ENCODE results near the gene PIH1D1.
A peak's percentile ranks its signal among the peaks of the same experiment; 100 is the strongest.

The PIH1D1 gene

DNA sequence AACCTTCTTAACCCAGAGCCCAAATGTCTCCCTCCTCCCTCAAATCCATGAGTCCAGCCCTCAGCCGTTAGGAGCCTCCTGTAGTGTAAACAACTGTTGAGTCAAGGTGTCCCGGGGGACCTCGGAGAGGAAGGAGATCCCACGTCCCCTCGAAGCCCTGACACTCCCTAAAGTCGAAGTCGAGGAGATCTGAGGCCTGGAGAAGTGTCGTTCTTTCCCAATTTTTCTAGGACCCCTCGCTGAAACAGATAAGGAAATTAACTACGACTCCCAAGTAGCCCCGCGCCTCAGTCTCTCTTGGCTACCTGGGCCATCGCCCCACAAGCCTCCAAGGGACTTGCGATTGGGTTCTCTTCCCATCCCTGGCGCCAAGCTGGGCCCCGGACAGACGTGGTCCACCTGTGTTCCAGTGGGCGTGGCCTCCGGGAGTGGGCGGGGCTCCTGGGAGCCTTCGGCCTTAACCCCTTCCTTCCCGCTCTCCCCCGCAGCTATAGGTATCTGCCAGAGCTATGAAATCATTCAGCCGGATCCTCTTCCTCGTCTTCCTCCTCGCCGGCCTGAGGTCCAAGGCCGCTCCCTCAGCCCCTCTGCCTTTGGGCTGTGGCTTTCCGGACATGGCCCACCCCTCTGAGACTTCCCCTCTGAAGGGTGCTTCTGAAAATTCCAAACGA is 25.6 kb downstream of the PIH1D1 start:
- H2BK5ac ChIP-seq (ENCODE audit: low read depth, low read length, poor library complexity, severe bottlenecking): no peak overlapping the region
- H3K4me1 ChIP-seq (ENCODE audit: control insufficient read depth, insufficient read depth, low read depth, low read length): peaks cover 22% of the 10 kb centered on the region
- no peak overlapping the region for H3K4ac ChIP-seq (ENCODE audit: low read depth in 1 of 2, low read length in 2 of 2)
- no peak overlapping the region for H3K27ac ChIP-seq (ENCODE audit: low read length, poor library complexity, severe bottlenecking)
- H4K91ac ChIP-seq (ENCODE audit: low read length): no peak overlapping the region
- peaks cover 95 to 100% of the 10 kb centered on the region in 2 experiments for H3K27me3 ChIP-seq (ENCODE audit: control insufficient read depth in 1 of 2, insufficient read depth in 1 of 2, low read length in 2 of 2)
- no peak overlapping the region for H3K23ac ChIP-seq (ENCODE audit: low read length in 2 of 2)
- DNase-seq: no peak
- no peak overlapping the region for H2BK12ac ChIP-seq (ENCODE audit: low read length in 2 of 2)
- H3K36me3 ChIP-seq (ENCODE audit: control insufficient read depth in 1 of 2, insufficient read depth in 2 of 2, low read depth in 1 of 2, low read length in 2 of 2): no peaks in the 10 kb centered on the region
- no peak overlapping the region for H2AFZ ChIP-seq (ENCODE audit: low read depth, low read length)
- H4K8ac ChIP-seq (ENCODE audit: low read length): no peak overlapping the region
- no peaks in the 10 kb centered on the region for H3K79me1 ChIP-seq (replicated peaks; ENCODE audit: low read length, poor library complexity, severe bottlenecking)
- H3K4me3 ChIP-seq (ENCODE audit: insufficient read depth in 1 of 2, low read depth in 1 of 2, low read length in 2 of 2): no peak overlapping the region
- H3K4me2 ChIP-seq (ENCODE audit: low read length, poor library complexity, severe bottlenecking): no peak overlapping the region
- no peaks in the 10 kb centered on the region for H3K9me3 ChIP-seq (ENCODE audit: control insufficient read depth, low read length)
- no peak overlapping the region for H3K18ac ChIP-seq (ENCODE audit: low read depth in 1 of 2, low read length in 2 of 2)
- no peak overlapping the region for H3K9ac ChIP-seq (ENCODE audit: low read length)
- H2BK15ac ChIP-seq (ENCODE audit: low read depth, poor library complexity, severe bottlenecking): no peak overlapping the region
- WGBS: 7% methylated on average over 30 of the region's 30 CpGs
- H2AK5ac ChIP-seq (ENCODE audit: low read length, severe bottlenecking): no peak overlapping the region
- H2BK120ac ChIP-seq (ENCODE audit: low read depth, low read length): no peak overlapping the region
- H3K14ac ChIP-seq (ENCODE audit: low read length in 2 of 2): no peak overlapping the region

DNA sequence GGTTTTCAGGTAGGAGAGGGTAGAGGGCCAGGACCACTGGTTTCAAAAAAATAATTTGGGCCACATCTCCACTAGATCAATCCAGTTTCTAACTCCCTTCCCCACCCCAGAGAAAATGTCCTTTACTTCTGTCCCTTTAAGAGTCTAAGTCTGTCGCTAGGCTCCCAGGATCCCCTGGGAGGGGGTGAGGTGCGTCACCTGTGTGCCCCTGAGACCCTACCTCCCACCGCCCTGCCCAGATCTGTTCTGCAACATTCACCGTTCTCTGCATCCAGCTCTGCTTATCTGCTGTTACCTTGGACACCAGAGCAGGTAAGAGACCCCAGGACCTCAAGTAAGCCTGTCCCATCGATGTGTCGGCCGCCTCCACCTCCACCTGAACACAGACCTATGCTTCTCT is 26.4 kb downstream of the PIH1D1 start, which contains the start of gene GFY:
Gene GFY, plus strand, starts transcription at position 211 of the 400 bp plus-strand sequence. CDS start 1,043 bp downstream, outside the sequence.
- H3K27me3 ChIP-seq (ENCODE audit: control insufficient read depth in 1 of 2, insufficient read depth in 1 of 2, low read length in 2 of 2): peaks cover 95 to 100% of the 10 kb centered on the region in 2 experiments

DNA sequence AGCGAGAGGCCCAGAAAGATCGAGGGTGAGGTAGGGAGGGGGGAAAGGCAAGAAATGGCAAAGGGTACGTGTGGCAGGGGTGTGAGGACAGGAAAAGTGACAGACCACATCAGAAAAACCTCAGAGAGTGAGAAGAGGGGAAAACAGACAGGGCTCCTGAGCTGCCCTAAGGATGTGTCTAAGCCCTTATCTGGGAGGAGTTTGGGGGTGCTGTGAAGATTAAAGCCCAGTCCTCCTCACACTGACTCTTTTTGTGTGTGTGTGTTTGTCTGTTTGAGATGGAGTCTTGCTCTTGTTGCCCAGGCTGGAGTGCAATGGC is 27.7 kb downstream of the PIH1D1 start:
- no peak overlapping the region for H2BK120ac ChIP-seq (ENCODE audit: low read depth, low read length)
- H3K79me1 ChIP-seq (replicated peaks; ENCODE audit: low read length, poor library complexity, severe bottlenecking): no peaks in the 10 kb centered on the region
- H3K18ac ChIP-seq (ENCODE audit: low read depth in 1 of 2, low read length in 2 of 2): no peak overlapping the region
- no peak overlapping the region for H3K14ac ChIP-seq (ENCODE audit: low read length in 2 of 2)
- H3K9me3 ChIP-seq (ENCODE audit: control insufficient read depth, low read length): no peaks in the 10 kb centered on the region
- H3K23ac ChIP-seq (ENCODE audit: low read length in 2 of 2): no peak overlapping the region
- H2BK12ac ChIP-seq (ENCODE audit: low read length in 2 of 2): no peak overlapping the region
- no peak overlapping the region for H2BK15ac ChIP-seq (ENCODE audit: low read depth, poor library complexity, severe bottlenecking)
- no peak overlapping the region for H3K9ac ChIP-seq (ENCODE audit: low read length)
- no peak overlapping the region for H3K4ac ChIP-seq (ENCODE audit: low read depth in 1 of 2, low read length in 2 of 2)
- no peak overlapping the region for H3K27ac ChIP-seq (ENCODE audit: low read length, poor library complexity, severe bottlenecking)
- WGBS: 19% methylated on average over 3 of the region's 3 CpGs
- no peak for DNase-seq
- H3K36me3 ChIP-seq (ENCODE audit: control insufficient read depth in 1 of 2, insufficient read depth in 2 of 2, low read depth in 1 of 2, low read length in 2 of 2): no peaks in the 10 kb centered on the region
- H3K4me1 ChIP-seq (ENCODE audit: control insufficient read depth, insufficient read depth, low read depth, low read length): peaks cover 25% of the 10 kb centered on the region
- no peak overlapping the region for H2AFZ ChIP-seq (ENCODE audit: low read depth, low read length)
- H2BK5ac ChIP-seq (ENCODE audit: low read depth, low read length, poor library complexity, severe bottlenecking): no peak overlapping the region
- H2AK5ac ChIP-seq (ENCODE audit: low read length, severe bottlenecking): no peak overlapping the region
- H4K8ac ChIP-seq (ENCODE audit: low read length): no peak overlapping the region
- no peak overlapping the region for H3K4me3 ChIP-seq (ENCODE audit: insufficient read depth in 1 of 2, low read depth in 1 of 2, low read length in 2 of 2)
- H3K27me3 ChIP-seq (ENCODE audit: control insufficient read depth in 1 of 2, insufficient read depth in 1 of 2, low read length in 2 of 2): peaks cover 94 to 97% of the 10 kb centered on the region in 2 experiments
- H4K91ac ChIP-seq (ENCODE audit: low read length): no peak overlapping the region
- H3K4me2 ChIP-seq (ENCODE audit: low read length, poor library complexity, severe bottlenecking): no peak overlapping the region

More for the DNA sequence above, 26.4 kb downstream of the PIH1D1 start, which contains the start of gene GFY:
- no peak within 1 kb of the TSS for H4K8ac ChIP-seq (ENCODE audit: low read length)
- H3K18ac ChIP-seq (ENCODE audit: low read depth in 1 of 2, low read length in 2 of 2): no peak within 1 kb of the TSS
- no peak within 1 kb of the TSS for H2AK5ac ChIP-seq (ENCODE audit: low read length, severe bottlenecking)
- H3K79me1 ChIP-seq (replicated peaks; ENCODE audit: low read length, poor library complexity, severe bottlenecking): no peaks in the 10 kb centered on the region
- H3K14ac ChIP-seq (ENCODE audit: low read length in 2 of 2): no peak within 1 kb of the TSS
- no peak within 1 kb of the TSS for H3K27ac ChIP-seq (ENCODE audit: low read length, poor library complexity, severe bottlenecking)
- H3K9me3 ChIP-seq (ENCODE audit: control insufficient read depth, low read length): no peaks in the 10 kb centered on the region
- H3K4me2 ChIP-seq (ENCODE audit: low read length, poor library complexity, severe bottlenecking): no peak within 1 kb of the TSS
- H3K36me3 ChIP-seq (ENCODE audit: control insufficient read depth in 1 of 2, insufficient read depth in 2 of 2, low read depth in 1 of 2, low read length in 2 of 2): no peaks in the 10 kb centered on the region
- no peak within 1 kb of the TSS for H3K4me3 ChIP-seq (ENCODE audit: insufficient read depth in 1 of 2, low read depth in 1 of 2, low read length in 2 of 2)
- H3K9ac ChIP-seq (ENCODE audit: low read length): no peak within 1 kb of the TSS
- H2AFZ ChIP-seq (ENCODE audit: low read depth, low read length): no peak within 1 kb of the TSS
- no peak within 1 kb of the TSS for H2BK12ac ChIP-seq (ENCODE audit: low read length in 2 of 2)
- no peak within 1 kb of the TSS for H2BK120ac ChIP-seq (ENCODE audit: low read depth, low read length)
- no peak within 1 kb of the TSS for H2BK15ac ChIP-seq (ENCODE audit: low read depth, poor library complexity, severe bottlenecking)
- H3K4me1 ChIP-seq (ENCODE audit: control insufficient read depth, insufficient read depth, low read depth, low read length): peaks cover 22% of the 10 kb centered on the region
- no peak within 1 kb of the TSS for H3K4ac ChIP-seq (ENCODE audit: low read depth in 1 of 2, low read length in 2 of 2)
- no peak within 1 kb of the TSS for H3K23ac ChIP-seq (ENCODE audit: low read length in 2 of 2)
- H2BK5ac ChIP-seq (ENCODE audit: low read depth, low read length, poor library complexity, severe bottlenecking): no peak within 1 kb of the TSS
- no peak for DNase-seq
- WGBS: 42% methylated on average over 7 of the region's 7 CpGs
- H4K91ac ChIP-seq (ENCODE audit: low read length): no peak within 1 kb of the TSS

DNA sequence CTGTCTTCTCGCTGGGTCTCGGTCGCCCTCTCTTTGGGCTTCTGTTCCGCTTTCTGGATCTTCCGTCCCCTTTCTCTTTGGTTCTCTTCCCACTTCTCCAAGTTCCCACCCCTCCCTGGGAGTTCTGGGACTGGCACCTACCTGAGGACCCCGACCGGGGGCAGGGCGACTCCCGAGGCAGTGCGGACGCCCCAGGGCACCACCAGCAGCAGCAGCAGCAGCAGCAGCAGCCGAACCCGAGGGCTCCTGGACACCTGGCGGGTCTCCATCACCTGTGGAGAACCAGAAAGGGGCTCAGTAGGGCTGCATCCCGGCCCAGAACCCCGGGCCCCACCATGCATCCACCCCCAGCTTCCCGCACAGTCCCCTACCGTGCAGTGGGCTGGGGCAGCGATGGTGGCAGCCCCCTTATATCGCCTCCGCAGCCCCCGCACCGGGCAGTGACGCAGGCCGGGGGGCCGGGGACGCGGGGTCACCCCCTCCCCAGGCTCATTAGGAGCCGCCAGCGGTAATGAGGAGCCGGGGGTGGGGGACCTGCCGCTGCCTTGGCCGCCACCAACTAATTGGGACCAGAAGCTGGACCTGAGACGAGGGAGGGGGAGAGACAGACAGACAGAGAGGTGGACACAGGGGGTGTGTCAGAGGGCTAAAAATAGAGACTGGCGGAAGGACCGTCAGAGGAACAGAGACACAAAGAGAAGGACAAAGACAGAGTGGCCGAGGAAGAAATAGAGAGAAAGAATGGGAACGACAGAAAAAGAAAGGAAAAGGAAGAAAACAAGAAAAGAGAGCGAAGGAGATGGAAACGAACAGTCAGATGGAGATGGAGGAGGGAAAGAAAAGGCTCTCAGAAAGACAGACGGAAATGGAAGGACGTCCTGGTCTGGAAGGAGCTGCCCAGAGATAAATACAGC is 28.3 kb downstream of the PIH1D1 start, which contains the start of gene PTH2:
Gene PTH2, minus strand, starts transcription at position 371 of the 914 bp plus-strand sequence. Its CDS starts 102 bp downstream, at position 269.
- no peak within 1 kb of the TSS for H2BK15ac ChIP-seq (ENCODE audit: low read depth, poor library complexity, severe bottlenecking)
- no peak within 1 kb of the TSS for H3K14ac ChIP-seq (ENCODE audit: low read length in 2 of 2)
- H3K9ac ChIP-seq (ENCODE audit: low read length): no peak within 1 kb of the TSS
- no peak within 1 kb of the TSS for H2BK5ac ChIP-seq (ENCODE audit: low read depth, low read length, poor library complexity, severe bottlenecking)
- no peak within 1 kb of the TSS for H2BK120ac ChIP-seq (ENCODE audit: low read depth, low read length)
- no peak within 1 kb of the TSS for H3K4me3 ChIP-seq (ENCODE audit: insufficient read depth in 1 of 2, low read depth in 1 of 2, low read length in 2 of 2)
- no peak within 1 kb of the TSS for H2AK5ac ChIP-seq (ENCODE audit: low read length, severe bottlenecking)
- peaks cover 88 to 97% of the 10 kb centered on the region in 2 experiments for H3K27me3 ChIP-seq (ENCODE audit: control insufficient read depth in 1 of 2, insufficient read depth in 1 of 2, low read length in 2 of 2)
- no peak within 1 kb of the TSS for H4K91ac ChIP-seq (ENCODE audit: low read length)
- H3K23ac ChIP-seq (ENCODE audit: low read length in 2 of 2): no peak within 1 kb of the TSS
- no peaks in the 10 kb centered on the region for H3K9me3 ChIP-seq (ENCODE audit: control insufficient read depth, low read length)
- no peaks in the 10 kb centered on the region for H3K36me3 ChIP-seq (ENCODE audit: control insufficient read depth in 1 of 2, insufficient read depth in 2 of 2, low read depth in 1 of 2, low read length in 2 of 2)
- H4K8ac ChIP-seq (ENCODE audit: low read length): no peak within 1 kb of the TSS
- no peak within 1 kb of the TSS for H2BK12ac ChIP-seq (ENCODE audit: low read length in 2 of 2)
- no peaks in the 10 kb centered on the region for H3K79me1 ChIP-seq (replicated peaks; ENCODE audit: low read length, poor library complexity, severe bottlenecking)
- H2AFZ ChIP-seq (ENCODE audit: low read depth, low read length): no peak within 1 kb of the TSS
- H3K4me1 ChIP-seq (ENCODE audit: control insufficient read depth, insufficient read depth, low read depth, low read length): peaks cover 21% of the 10 kb centered on the region
- H3K4me2 ChIP-seq (ENCODE audit: low read length, poor library complexity, severe bottlenecking): peak within 1 kb of the TSS; percentile 31
- H3K27ac ChIP-seq (ENCODE audit: low read length, poor library complexity, severe bottlenecking): no peak within 1 kb of the TSS
- H3K18ac ChIP-seq (ENCODE audit: low read depth in 1 of 2, low read length in 2 of 2): no peak within 1 kb of the TSS
- WGBS: 26% methylated on average over 42 of the region's 42 CpGs
- no peak within 1 kb of the TSS for H3K4ac ChIP-seq (ENCODE audit: low read depth in 1 of 2, low read length in 2 of 2)
- DNase-seq: no peak
